T1000 (cell line): ENCODE measurements around the gene KLHL7.

ENCODE experiments used
- DNase-seq: peaks from one replicate; lab custom pipeline; 2025; ENCODE audit warnings: mixed read lengths; lab: John Stamatoyannopoulos, UW

The KLHL7 gene

GRCh38 chr7:23105644-23106056 lies at the start of gene KLHL7:
Gene KLHL7 (plus strand): TSS chr7:23105785. CDS start chr7:23106027, 242 bp downstream.
- DNase-seq = peak; percentile 87

DNA sequence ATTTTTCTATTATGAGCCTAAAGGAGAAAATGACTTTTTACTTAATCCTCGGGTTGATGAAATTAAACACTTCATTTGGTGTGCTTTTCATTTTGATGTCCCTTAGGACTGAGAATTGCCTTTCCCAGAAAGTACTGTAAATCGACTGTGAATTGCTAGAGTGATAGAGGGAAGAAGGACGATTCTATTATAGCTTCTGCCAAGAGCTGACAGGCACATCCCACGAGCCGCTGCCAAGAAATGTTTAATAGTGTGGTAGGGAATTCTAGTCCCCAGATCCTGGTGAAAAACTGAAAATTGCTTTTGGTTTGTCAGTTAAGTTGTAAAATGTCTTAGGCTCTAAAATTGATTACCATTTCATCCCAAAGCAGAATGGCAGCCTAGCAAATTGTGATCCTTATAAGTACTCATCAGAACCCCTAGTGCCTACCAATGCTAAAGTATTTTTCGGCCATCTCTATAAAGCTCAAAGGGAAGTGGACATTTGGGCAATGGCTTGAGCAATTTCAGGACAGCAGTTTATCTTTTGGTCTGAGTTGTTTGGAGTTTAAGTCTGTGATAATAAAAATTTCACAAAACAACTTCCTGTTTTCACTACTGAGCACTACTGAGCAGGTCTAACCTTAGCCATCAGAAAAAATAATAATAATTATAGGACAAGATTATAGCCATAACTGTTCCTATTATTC lies 47.0 kb upstream of the KLHL7 start:
- no peak for DNase-seq

DNA sequence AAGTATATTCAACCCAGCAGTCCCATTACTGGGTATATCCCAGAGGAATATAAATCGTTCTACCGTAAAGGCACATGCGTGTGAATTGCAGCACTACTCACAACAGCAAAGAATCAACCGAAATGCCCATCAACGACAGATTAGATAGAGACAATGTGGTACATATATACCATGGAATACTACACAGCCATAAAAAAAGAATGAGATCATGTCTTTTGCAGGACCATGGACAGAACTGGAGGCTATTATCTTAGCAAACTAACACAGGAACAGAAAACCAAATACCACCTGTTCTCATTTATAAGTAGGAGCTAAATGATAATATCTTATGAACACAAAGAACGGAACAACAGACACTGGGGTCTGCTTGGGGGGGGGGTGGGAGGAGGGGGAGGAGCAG lies 44.3 kb upstream of the KLHL7 start:
- DNase-seq = no peak

DNA sequence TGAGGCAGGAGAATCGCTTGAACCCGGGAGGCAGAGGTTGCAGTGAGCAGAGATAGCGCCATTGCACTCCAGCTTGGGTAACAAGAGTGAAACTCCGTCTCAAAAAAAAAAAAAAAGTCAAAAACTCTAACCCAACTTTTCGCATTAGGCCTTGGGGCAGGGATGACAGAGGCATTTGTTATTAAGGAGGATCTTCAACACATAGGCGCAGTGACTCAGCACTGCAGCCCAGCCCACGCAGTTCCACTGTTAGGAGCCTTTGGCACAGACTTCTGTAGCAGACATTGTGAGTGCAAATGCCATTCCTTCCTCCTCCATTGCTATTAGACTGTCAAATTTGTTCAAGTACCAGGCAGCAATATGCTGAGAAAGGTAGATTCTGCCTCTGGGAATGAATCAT lies 43.1 kb upstream of the KLHL7 start:
- no peak for DNase-seq

DNA sequence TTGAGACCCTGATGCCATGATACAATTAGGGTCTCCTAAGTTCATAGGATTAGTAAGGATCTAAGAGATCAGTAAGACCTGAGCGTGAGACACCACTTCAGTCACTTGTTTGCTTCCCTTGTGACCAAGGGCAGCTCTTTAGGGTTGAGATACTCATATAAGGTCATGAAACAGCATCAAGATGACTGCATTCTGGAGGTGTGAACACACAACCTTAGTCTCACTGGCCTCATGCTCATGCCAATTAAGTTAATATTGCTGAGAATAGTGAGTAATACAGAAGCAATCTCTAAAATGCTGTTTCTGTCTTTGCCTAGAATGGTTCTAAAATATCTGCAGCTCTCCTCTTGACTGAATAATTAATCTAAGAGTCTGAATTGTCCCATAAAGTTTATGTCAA lies 39.6 kb upstream of the KLHL7 start:
- DNase-seq = no peak

DNA sequence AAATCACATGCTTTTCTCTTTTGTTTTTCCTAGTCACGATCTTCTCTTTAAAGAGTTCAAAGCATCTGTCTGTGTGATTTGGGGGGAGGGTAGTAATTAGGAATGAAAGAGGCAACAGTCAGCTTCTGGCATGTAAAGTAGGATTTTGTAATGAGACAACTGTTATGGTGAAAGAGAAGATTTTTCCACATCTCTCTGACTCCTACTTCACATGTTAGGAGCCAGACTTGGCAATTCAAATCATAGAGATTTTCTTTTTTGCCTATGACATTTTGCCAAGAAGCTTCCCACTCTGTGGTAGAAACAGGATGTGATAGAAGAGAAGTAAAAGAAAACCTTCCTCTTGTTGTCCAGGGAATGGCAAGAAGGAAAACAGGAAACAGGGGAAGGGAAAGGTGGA lies 38.3 kb upstream of the KLHL7 start:
- no peak for DNase-seq

DNA sequence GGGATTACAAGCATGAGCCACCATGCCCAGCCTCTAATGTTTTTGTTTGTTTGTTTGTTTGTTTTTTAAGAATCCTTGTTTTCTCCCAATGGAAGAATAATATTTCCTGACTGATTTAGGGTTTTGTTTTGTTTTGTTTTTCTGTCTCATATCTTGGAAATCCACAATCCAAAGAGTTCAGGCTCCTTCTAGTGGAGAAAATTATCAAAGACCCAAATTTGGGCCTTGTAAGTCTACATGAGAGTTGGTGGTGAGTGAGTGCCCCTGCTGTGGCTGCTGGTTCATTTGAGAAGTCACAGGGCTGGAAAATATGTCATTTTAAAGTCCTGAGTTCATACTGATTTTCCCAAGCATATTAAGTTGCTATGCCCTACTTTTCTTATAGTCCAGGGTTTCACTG lies 33.5 kb upstream of the KLHL7 start:
- no peak for DNase-seq

- no peak for DNase-seq
These were observed 32.7 kb upstream of the KLHL7 start for GRCh38 chr7:23072922-23073321.

GRCh38 chr7:23074443-23075261 lies 30.9 kb upstream of the KLHL7 start:
- no peak for DNase-seq

DNA sequence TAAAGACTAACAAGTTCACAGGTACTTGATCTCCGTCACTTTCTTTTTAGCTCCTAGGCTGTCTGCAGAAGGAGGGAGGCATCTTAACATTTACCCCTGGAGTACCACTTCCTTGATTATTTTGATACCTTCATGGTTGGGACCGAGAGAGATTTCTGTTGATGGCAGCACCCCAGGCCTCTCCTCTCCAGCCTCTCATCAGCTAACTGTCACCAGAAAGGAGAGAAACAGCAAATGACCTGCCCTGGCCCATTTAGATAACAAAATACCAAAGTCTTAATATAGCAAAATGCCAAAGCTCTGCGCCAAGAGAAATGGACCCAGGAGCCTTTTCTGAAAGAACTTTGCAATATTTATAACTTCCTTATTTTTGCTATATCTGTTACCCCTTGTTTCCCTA lies 30.0 kb upstream of the KLHL7 start:
- no peak for DNase-seq

DNA sequence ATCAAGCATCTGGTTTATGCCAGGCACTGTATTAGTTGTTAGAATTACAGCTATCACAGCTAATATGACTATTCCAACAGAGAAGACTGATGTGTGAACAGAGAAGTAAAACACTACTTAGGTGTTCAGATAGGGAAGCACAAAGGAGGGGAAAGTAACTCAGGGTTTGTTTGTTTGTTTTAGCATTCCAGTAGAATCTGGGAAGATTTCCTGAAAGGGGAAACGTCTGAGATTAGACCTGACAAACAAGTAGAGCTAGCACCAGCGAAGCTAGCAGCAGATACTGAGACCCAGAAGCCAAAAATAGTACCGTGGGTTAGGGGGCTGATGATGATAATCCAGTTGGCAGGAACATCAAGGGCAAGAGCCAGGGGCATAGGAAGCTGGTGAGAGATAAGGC lies 28.8 kb upstream of the KLHL7 start:
- no peak for DNase-seq

DNA sequence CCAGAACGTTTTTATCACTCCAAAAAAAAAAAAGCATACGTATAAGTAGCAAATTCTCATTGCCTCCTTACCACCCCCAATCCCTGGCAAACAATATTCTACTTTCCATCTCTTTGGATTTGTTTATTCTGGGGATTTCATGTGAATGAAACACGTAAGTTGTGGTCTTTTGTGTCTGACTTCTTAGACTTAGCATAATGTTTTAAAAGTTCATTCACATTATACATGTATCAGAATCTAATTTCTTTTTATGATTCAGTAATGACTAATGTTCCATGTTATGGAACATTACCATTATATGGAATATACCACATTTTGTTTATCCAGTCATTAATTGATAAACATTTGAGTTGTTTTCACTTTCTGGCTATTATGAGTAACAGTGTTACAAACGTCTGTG lies 12.5 kb upstream of the KLHL7 start:
- DNase-seq = no peak

DNA sequence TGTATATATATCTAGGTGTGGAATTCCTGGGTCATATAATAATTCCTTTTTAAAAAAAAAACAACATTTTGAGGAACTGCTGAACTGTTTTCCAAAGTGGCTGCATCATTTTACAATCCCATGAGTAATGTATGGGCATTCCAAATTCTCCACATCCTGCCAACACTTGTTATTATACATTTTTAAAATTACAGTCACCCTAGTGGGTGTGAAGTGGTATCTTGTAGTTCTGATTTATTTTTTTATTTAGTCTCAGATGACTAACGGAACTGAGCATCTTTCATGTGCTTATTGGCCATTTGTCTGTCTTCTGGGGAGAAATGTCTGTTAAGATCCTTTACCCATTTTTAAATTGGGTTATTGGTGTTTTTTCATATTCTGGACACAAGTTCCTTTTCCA lies 12.0 kb upstream of the KLHL7 start:
- no peak for DNase-seq

GRCh38 chr7:23096518-23097290 lies 8.9 kb upstream of the KLHL7 start:
- no peak for DNase-seq

DNA sequence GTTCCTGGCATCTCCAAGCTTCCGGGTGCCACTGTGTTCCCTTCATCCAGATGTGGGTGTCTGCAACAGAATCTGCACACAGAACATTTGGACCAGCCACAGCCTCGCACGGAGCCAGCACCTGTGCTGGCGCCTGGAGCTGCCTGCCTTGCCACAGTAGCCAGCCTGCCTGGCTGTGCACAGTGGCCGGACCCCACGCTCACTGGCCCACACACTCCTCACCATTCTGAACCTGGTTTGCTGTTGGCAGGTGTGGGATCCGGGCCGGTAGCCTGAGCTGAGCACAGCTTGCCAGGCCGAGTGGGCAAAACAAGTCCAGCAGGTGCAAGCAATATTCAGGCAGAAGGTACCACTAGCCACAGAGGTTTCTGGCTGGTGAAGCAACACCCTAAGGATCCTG lies 7.6 kb upstream of the KLHL7 start:
- no peak for DNase-seq

- DNase-seq = no peak
These were observed 7.1 kb upstream of the KLHL7 start for GRCh38 chr7:23098460-23098859.

GRCh38 chr7:23100697-23101096 lies 4.9 kb upstream of the KLHL7 start:
- DNase-seq = no peak

GRCh38 chr7:23105086-23105643 lies 420 bp upstream of the KLHL7 start:
- no peak for DNase-seq

- peak; percentile 19 for DNase-seq
These were observed 655 bp downstream of the KLHL7 start for GRCh38 chr7:23106057-23106822.

- no peak for DNase-seq
These were observed 1.5 kb downstream of the KLHL7 start for GRCh38 chr7:23106823-23107663.

- no peak for DNase-seq
These were observed 2.2 kb downstream of the KLHL7 start for GRCh38 chr7:23107781-23108180.
